ENCODE data around the gene ABCA2. TPM values are rescaled to one million over a fixed set of nuclear protein-coding genes. Genes with fewer than 3 reads are reported as not detected.

Gene ABCA2
- total and polyA plus RNA-seq, 12 donors: 2.9 to 150 (median 31.5) TPM

DNA sequence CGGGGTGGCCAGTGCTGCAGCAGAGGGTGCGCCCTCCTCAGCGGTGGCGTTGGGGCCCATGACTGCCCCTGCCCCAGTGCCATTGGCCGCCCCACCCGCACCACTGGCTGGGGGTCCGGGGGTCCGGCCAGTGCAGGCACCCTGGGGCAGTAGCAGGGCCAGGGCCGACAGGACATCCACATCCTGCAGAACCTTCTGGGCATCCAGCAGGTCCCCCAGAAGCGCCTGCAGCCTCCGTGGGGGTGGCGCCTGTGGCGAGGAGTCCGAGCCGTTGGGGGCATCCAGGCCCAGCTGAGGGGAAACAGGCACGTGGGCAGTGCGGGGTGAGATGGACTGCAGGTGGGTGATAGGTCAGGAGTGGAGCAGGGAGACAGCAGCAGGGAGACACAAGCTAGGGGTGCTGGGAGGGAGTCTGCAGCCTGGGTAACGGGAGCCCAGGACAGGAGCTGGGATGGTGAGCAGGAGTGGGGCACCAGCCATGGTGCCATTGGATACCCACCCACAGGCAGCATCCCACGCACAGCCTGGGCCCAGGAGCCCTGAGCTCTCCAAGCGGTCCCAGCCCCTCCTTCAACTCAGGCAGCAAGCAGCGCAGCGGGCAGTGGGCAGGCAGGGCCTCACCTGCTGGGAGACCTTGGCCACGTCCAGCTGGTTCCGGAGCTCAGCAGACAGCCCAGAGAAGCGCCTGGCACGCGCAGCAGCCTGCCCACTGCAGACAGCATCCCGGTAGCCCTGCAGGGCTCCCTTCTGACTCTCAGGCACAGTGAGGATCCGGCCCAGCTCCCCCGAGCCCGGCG lies 7.1 kb downstream of the ABCA2 start:
- 89 to 96% (median 95%) methylated on average over 14 to 32 of the region's 32 CpGs for WGBS, 4 donors
- H3K9me3 ChIP-seq (replicated peaks in 1 of 3): no peaks in the 10 kb centered on the region
- H3K27ac ChIP-seq: no peak overlapping the region
- H3K36me3 ChIP-seq (replicated peaks in 1 of 2): peaks cover 0 to 20% of the 10 kb centered on the region in 2 donors
- H3K4me3 ChIP-seq: no peak overlapping the region
- no peaks in the 10 kb centered on the region for H3K27me3 ChIP-seq
- no peaks in the 10 kb centered on the region for H3K4me1 ChIP-seq (replicated peaks in 1 of 2)
- DNase-seq: no peak
- intact Hi-C loops (cut with DNase I): loop anchor here in 1 of 2 donors (5.0 kb wide), 1 partner anchor 64 kb away; no protein-coding TSS in a partner anchor
- TF ChIP-seq POLR2A (IDR thresholded peaks at IDR 0.05): no peak
- TF ChIP-seq, protein P1, sequence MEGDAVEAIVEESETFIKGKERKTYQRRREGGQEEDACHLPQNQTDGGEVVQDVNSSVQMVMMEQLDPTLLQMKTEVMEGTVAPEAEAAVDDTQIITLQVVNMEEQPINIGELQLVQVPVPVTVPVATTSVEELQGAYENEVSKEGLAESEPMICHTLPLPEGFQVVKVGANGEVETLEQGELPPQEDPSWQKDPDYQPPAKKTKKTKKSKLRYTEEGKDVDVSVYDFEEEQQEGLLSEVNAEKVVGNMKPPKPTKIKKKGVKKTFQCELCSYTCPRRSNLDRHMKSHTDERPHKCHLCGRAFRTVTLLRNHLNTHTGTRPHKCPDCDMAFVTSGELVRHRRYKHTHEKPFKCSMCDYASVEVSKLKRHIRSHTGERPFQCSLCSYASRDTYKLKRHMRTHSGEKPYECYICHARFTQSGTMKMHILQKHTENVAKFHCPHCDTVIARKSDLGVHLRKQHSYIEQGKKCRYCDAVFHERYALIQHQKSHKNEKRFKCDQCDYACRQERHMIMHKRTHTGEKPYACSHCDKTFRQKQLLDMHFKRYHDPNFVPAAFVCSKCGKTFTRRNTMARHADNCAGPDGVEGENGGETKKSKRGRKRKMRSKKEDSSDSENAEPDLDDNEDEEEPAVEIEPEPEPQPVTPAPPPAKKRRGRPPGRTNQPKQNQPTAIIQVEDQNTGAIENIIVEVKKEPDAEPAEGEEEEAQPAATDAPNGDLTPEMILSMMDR (IDR thresholded peaks at IDR 0.05): no peak

DNA sequence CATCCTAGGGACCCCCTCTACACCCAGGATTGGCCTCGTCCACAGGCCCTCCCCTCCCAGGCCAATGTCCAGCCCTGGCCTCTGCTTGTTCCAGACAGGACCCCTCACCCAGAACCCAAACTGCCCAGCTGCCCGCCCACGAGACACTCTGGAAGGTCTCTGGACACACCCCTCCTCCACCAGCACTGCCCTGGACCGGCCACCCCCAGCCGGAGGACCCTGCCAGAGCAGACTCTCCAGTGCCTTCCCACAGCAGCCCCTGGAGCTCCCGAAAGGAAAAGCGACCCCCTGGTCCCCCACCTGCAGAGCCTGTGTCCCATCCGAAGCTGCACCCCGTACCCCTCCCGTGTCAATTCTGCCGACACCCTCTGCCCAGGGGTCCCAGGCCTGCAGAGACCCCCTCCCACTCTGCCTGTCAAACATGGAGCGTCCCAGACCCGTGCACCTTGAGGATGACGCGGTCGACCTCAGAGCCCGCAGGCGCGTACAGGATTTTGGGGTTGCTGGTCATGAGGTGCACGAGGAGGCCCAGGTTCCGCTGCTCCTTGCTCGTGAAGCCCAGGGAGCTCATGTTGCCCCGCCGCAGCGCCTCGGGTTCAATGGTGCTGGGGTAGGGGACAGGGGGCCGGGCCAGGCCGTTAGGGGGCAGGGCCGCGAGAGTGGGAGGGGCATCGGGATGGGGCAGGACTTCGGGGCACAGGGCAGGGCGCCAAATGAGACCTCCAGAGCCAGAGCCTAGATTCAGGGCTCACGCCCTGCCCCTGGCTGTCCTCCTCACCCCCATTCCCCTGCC lies 8.0 kb downstream of the ABCA2 start:
- no peak overlapping the region for H3K4me3 ChIP-seq
- H3K27ac ChIP-seq: no peak overlapping the region
- intact Hi-C loops (cut with DNase I): loop anchor here in 1 of 2 donors (5.0 kb wide), 1 partner anchor 63 kb away; no protein-coding TSS in a partner anchor
- H3K4me1 ChIP-seq (replicated peaks in 1 of 2): no peaks in the 10 kb centered on the region
- peaks cover 0 to 28% of the 10 kb centered on the region in 2 donors for H3K36me3 ChIP-seq (replicated peaks in 1 of 2)
- TF ChIP-seq POLR2A (IDR thresholded peaks at IDR 0.05): no peak
- TF ChIP-seq, protein P1 (IDR thresholded peaks at IDR 0.05): no peak
- 94 to 96% (median 96%) methylated on average over 12 to 34 of the region's 34 CpGs for WGBS, 4 donors
- DNase-seq: no peak
- no peaks in the 10 kb centered on the region for H3K27me3 ChIP-seq
- H3K9me3 ChIP-seq (replicated peaks in 1 of 3): no peaks in the 10 kb centered on the region

GRCh38 chr9:137018761-137019559 lies 9.1 kb downstream of the ABCA2 start:
- Histone ChIP-seq H3K4me1 (replicated peaks in 1 of 2) (no peaks in the 10 kb centered on the region), H3K27me3 (no peaks in the 10 kb centered on the region), H3K4me3 (no peak overlapping the region), H3K9me3 (replicated peaks in 1 of 3) (no peaks in the 10 kb centered on the region), H3K36me3 (replicated peaks in 1 of 2) (peaks cover 0 to 38% of the 10 kb centered on the region in 2 donors), H3K27ac (no peak overlapping the region)
- DNase-seq: no peak
- TF ChIP-seq, protein P1 (IDR thresholded peaks at IDR 0.05): no peak
- TF ChIP-seq POLR2A (IDR thresholded peaks at IDR 0.05): no peak
- whole genome bisulfite sequencing, 4 donors: 90 to 94% (median 92%) methylated on average over 18 to 36 of the region's 36 CpGs
- intact Hi-C loops (cut with DNase I): no loop called here
